Nephron progenitor cell (in vitro differentiated cells): ENCODE data around the gene APBB2.

Experiments
- DNase-seq: peaks from one replicate; pipeline ENCODE4 v3.0.0; 2021
- H3K27ac Mint-ChIP-seq: 2 replicates; pipeline ENCODE4 v1.8.0; 2021; ENCODE audit warnings: mild to moderate bottlenecking, moderate library complexity, mixed read lengths
- H3K27me3 Mint-ChIP-seq: 2 replicates; pipeline ENCODE4 v1.8.0; 2021; ENCODE audit warnings: mild to moderate bottlenecking, low read depth, mixed read lengths; ENCODE audit not compliant: poor library complexity
- H3K36me3 Mint-ChIP-seq: 2 replicates; pipeline ENCODE4 v1.8.0; 2021; ENCODE audit warnings: low read depth, mixed read lengths
- H3K4me1 Mint-ChIP-seq: 2 replicates; pipeline ENCODE4 v1.8.0; 2021; ENCODE audit warnings: mixed read lengths
- H3K4me3 Mint-ChIP-seq: 2 replicates; pipeline ENCODE4 v1.8.0; 2021; ENCODE audit warnings: mild to moderate bottlenecking, moderate library complexity, mixed read lengths
- H3K9me3 Mint-ChIP-seq: 2 replicates; pipeline ENCODE4 v1.8.0; 2021; ENCODE audit warnings: mild to moderate bottlenecking, moderate library complexity, mixed read lengths
- TF ChIP-seq, protein P1 (sequence below): fragments of 200-600 bp; sonication (generic); IDR thresholded peaks from 2 replicates; pipeline ENCODE4 v1.5.0; 2021; ENCODE audit warnings: antibody characterized with exemption

Gene APBB2

DNA sequence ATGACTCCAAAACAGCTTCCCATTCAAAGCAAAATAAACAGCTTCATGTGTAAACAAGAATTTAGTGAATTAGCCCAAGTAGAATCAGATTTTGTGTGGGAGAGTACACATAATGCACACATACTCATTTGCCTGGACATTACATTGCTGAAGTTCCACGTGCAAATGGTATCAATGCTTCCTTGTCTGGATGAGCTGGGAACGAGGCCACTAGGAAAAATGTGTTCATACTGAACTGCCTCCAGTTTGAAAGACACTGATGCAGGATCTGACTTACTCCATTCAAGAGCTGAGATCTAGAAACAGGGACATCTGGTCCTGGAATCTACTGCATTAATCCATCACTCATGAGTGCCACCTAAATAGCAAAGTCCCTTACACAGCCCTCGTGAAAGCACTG, 228.0 kb downstream of the APBB2 start:
- Mint-ChIP-seq H3K27ac (no peak overlapping the region), H3K4me1 (peaks cover 21% of the 10 kb centered on the region), H3K27me3 (no peaks in the 10 kb centered on the region), H3K4me3 (no peak overlapping the region), H3K36me3 (no peaks in the 10 kb centered on the region), H3K9me3 (no peaks in the 10 kb centered on the region)
- TF ChIP-seq, protein P1, sequence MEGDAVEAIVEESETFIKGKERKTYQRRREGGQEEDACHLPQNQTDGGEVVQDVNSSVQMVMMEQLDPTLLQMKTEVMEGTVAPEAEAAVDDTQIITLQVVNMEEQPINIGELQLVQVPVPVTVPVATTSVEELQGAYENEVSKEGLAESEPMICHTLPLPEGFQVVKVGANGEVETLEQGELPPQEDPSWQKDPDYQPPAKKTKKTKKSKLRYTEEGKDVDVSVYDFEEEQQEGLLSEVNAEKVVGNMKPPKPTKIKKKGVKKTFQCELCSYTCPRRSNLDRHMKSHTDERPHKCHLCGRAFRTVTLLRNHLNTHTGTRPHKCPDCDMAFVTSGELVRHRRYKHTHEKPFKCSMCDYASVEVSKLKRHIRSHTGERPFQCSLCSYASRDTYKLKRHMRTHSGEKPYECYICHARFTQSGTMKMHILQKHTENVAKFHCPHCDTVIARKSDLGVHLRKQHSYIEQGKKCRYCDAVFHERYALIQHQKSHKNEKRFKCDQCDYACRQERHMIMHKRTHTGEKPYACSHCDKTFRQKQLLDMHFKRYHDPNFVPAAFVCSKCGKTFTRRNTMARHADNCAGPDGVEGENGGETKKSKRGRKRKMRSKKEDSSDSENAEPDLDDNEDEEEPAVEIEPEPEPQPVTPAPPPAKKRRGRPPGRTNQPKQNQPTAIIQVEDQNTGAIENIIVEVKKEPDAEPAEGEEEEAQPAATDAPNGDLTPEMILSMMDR: no peak
- DNase-seq: no peak

DNA sequence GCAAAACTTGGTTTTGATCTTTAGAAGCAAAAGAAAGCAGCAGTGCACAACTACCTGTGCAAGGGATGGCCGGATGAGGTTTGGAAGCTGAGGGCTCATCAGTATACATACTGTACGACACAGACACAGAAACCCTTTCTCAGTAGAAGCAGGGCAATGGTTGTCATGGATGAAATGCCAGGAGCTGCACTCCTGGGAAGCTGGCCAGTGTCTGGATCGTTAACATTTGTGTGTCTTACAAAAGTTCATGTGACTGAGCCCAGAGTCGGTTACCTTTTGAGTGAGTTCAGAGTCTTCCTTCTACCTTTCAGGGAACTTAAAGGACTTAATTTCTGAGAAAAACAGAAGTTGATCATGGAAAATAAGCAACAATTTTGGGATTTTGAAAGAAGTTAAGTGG, 230.3 kb downstream of the APBB2 start:
- Mint-ChIP-seq H3K27me3 (no peaks in the 10 kb centered on the region), H3K36me3 (no peaks in the 10 kb centered on the region), H3K9me3 (no peaks in the 10 kb centered on the region), H3K4me1 (peaks cover 6% of the 10 kb centered on the region), H3K4me3 (no peak overlapping the region), H3K27ac (peak overlapping the region; percentile 69)
- TF ChIP-seq, protein P1: no peak
- no peak for DNase-seq

DNA sequence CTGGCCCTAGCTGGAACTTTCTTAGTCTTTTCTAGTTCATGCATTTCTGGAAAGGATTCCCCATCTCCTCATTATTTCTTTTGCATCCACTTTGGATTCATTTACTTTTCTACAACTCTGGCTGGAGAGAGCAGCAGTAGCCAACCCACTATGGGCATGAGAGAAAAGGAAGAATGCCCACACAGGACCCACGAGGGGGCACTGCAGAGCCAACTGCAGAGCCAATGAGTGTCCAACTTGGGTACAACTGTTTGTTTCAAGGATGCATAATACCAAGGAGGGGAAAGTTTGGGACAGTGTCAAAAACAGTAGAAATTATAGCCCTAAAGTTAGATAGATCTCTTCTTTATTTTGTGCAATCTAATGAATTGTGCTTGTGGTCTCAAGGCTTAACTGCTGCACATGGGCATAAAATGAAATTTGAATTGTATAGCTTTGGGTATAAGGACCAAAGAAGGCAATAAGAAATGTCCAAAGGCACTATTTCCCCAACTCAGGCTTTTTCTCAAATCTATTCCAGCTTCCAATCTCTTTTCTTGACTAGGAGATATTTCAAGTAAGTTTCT, 233.9 kb downstream of the APBB2 start:
- no peak overlapping the region for H3K4me3 Mint-ChIP-seq
- H3K27ac Mint-ChIP-seq: no peak overlapping the region
- TF ChIP-seq, protein P1: peak; percentile 16
- H3K27me3 Mint-ChIP-seq: no peaks in the 10 kb centered on the region
- no peak for DNase-seq
- H3K9me3 Mint-ChIP-seq: no peaks in the 10 kb centered on the region
- peaks cover 6% of the 10 kb centered on the region for H3K4me1 Mint-ChIP-seq
- H3K36me3 Mint-ChIP-seq: no peaks in the 10 kb centered on the region

DNA sequence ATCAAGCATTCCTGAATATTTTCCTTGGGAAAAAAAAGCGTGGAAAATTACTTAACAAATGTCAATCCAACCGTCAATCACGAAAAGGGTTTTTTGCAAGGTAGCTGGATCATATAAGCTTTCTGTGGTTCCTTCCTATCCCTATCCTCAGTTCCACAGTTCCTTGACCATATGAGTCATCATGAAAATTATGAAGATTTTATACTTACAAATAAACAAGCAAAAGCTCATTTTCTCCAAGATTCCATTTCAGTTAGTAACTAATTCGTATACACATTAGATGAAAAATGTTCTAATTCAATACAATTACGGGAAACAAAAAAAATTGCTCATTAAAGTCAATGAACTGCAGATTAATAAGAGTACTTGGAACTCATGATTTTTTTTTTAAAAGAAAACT, 235.8 kb downstream of the APBB2 start:
- Mint-ChIP-seq H3K4me3 (no peak overlapping the region), H3K27ac (no peak overlapping the region), H3K36me3 (no peaks in the 10 kb centered on the region)

DNA sequence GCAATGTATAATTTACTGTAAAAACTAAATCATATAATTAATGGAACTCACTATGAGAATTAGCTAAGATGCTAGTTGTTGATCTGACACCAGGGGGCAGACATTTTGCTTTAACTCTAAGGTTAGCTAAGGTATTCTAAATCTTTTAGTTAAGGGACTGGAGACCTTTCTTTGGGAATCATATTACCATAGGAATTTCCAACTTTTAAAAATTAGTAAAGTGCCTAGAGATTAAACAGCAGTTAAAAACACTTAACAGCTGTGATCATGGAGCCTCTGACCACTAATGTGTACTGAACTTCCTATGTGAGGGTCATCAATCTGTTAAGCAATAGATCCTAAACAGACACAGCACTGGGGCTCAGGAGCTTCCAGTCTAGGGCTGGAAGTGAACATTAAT, 238.0 kb downstream of the APBB2 start:
- H3K4me1 Mint-ChIP-seq: no peaks in the 10 kb centered on the region
- H3K36me3 Mint-ChIP-seq: no peaks in the 10 kb centered on the region
- peak; percentile 34 for DNase-seq
- no peak overlapping the region for H3K27ac Mint-ChIP-seq
- TF ChIP-seq, protein P1: peak; percentile 82
- no peaks in the 10 kb centered on the region for H3K27me3 Mint-ChIP-seq
- H3K4me3 Mint-ChIP-seq: no peak overlapping the region
- H3K9me3 Mint-ChIP-seq: no peaks in the 10 kb centered on the region

More for the DNA sequence above, 235.8 kb downstream of the APBB2 start:
- no peaks in the 10 kb centered on the region for H3K27me3 Mint-ChIP-seq
- H3K4me1 Mint-ChIP-seq: no peaks in the 10 kb centered on the region
- TF ChIP-seq, protein P1: no peak
- no peaks in the 10 kb centered on the region for H3K9me3 Mint-ChIP-seq
- no peak for DNase-seq

DNA sequence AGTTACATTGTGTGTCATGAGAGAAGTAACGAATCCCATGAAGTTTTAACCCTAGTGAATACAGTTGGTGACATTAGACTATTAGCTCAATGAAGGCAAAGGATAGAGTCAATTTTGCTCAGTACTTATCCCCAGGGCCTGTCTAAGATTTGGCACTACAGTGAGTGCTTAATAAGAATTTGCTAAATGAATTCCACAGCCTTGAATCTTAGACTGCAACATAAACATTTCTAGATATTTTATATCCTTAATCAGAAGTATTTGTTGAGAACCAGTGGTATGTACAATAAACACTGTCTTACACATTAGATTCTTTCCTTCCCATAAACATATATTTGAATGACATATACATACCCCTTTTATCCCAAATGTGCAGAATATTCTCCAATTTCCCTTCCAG, 241.6 kb downstream of the APBB2 start:
- no peak for DNase-seq
- TF ChIP-seq, protein P1: no peak
- no peak overlapping the region for H3K4me3 Mint-ChIP-seq
- no peaks in the 10 kb centered on the region for H3K4me1 Mint-ChIP-seq
- H3K27ac Mint-ChIP-seq: no peak overlapping the region
- peaks cover 2% of the 10 kb centered on the region for H3K27me3 Mint-ChIP-seq
- no peaks in the 10 kb centered on the region for H3K9me3 Mint-ChIP-seq
- H3K36me3 Mint-ChIP-seq: no peaks in the 10 kb centered on the region
